ENCODE measurements around the gene ULK1.

The ULK1 gene

GRCh38 chr12:131892711-131893604, 1.5 kb upstream of the ULK1 start:
- DNase-seq (ENCODE audit: low read depth) = no peak

GRCh38 chr12:131893605-131894312, 663 bp upstream of the ULK1 start:
- DNase-seq (ENCODE audit: low read depth) = no peak

- DNase-seq (ENCODE audit: low read depth) = no peak
Observed at GRCh38 chr12:131894981-131895639, 688 bp downstream of the ULK1 start.

GRCh38 chr12:131895640-131896079, 1.2 kb downstream of the ULK1 start:
- no peak for DNase-seq (ENCODE audit: low read depth)

- peak; percentile 46 for DNase-seq (ENCODE audit: low read depth)
Observed at GRCh38 chr12:131896080-131896810, 1.8 kb downstream of the ULK1 start.

- no peak for DNase-seq (ENCODE audit: low read depth)
Observed at GRCh38 chr12:131896811-131897270, 2.4 kb downstream of the ULK1 start.

GRCh38 chr12:131897276-131897675, 2.9 kb downstream of the ULK1 start:
- no peak for DNase-seq (ENCODE audit: low read depth)

GRCh38 chr12:131897875-131898274, 3.5 kb downstream of the ULK1 start:
- no peak for DNase-seq (ENCODE audit: low read depth)

- DNase-seq (ENCODE audit: low read depth) = no peak
Observed at GRCh38 chr12:131900397-131900796, 6.0 kb downstream of the ULK1 start.

GRCh38 chr12:131901431-131902331, 7.3 kb downstream of the ULK1 start:
- DNase-seq (ENCODE audit: low read depth) = no peak

- no peak for DNase-seq (ENCODE audit: low read depth)
Observed at GRCh38 chr12:131902332-131903241, 8.2 kb downstream of the ULK1 start.

- DNase-seq (ENCODE audit: low read depth) = no peak
Observed at GRCh38 chr12:131903270-131904255, 9.1 kb downstream of the ULK1 start.

GRCh38 chr12:131904346-131904745, 9.9 kb downstream of the ULK1 start:
- no peak for DNase-seq (ENCODE audit: low read depth)

- DNase-seq (ENCODE audit: low read depth) = no peak
Observed at GRCh38 chr12:131905081-131905629, 10.7 kb downstream of the ULK1 start.

GRCh38 chr12:131905630-131906091, 11.2 kb downstream of the ULK1 start:
- DNase-seq (ENCODE audit: low read depth) = no peak

- DNase-seq (ENCODE audit: low read depth) = no peak
Observed at GRCh38 chr12:131907379-131908091, 13.1 kb downstream of the ULK1 start.

Measured in HS-27A (cell line).